Transverse colon (tissue), 4 donors: ENCODE data around the gene ISYNA1.

Experiments used
- EP300 ChIP-seq: sonication (generic); formaldehyde crosslinking; IDR thresholded peaks from one replicate; pipeline ENCODE4 v1.6.1; 2017; ENCODE audit warnings: antibody characterized with exemption, low read depth
- POLR2A ChIP-seq: fragments of 450-650 bp; IDR thresholded peaks from one replicate; pipeline ENCODE4 v1.6.1; 2016; ENCODE audit warnings: antibody characterized with exemption, mild to moderate bottlenecking, moderate library complexity
- POLR2AphosphoS5 ChIP-seq, 3 donors: sonication (generic); formaldehyde crosslinking; IDR thresholded peaks; one replicate each; pipeline ENCODE4 v1.6.1; 2016; ENCODE audit warnings: antibody characterized with exemption in 3 of 3
- TF ChIP-seq, protein P1 (sequence below), 5 experiments: fragments of 200-600 bp in 3 of 5; fragments of 450-650 bp in 2 of 5; sonication (generic) in 3 of 5; IDR thresholded peaks; 1 replicate in 2 of 5; 2 replicates in 3 of 5; pipeline ENCODE4 v1.5.1; 2016 to 2017; ENCODE audit warnings: antibody characterized with exemption in 5 of 5, inconsistent platforms in 3 of 5, mild to moderate bottlenecking in 2 of 5, moderate library complexity in 1 of 5

DNA sequence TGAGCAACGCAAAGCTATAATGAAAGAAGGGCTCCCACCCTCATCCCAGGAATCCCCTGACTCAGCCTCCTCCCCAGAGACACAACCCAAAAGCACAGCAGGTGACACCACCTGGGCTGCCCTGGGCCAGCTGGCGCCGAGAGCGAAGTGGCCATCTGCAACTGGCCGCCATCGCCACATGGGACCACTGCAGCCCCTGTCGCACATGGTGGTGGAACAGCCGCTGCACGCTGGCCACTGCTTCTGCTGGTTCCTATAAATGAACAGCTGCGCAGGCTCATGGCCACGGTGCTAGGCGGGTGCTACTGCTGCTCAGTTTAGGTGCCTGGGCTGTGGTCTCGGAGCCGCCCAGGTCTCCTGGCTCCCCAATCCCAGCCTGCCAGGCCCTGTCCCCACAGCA lies 11.6 kb upstream of the ISYNA1 start:
- no peak for TF ChIP-seq POLR2A
- TF ChIP-seq, protein P1, sequence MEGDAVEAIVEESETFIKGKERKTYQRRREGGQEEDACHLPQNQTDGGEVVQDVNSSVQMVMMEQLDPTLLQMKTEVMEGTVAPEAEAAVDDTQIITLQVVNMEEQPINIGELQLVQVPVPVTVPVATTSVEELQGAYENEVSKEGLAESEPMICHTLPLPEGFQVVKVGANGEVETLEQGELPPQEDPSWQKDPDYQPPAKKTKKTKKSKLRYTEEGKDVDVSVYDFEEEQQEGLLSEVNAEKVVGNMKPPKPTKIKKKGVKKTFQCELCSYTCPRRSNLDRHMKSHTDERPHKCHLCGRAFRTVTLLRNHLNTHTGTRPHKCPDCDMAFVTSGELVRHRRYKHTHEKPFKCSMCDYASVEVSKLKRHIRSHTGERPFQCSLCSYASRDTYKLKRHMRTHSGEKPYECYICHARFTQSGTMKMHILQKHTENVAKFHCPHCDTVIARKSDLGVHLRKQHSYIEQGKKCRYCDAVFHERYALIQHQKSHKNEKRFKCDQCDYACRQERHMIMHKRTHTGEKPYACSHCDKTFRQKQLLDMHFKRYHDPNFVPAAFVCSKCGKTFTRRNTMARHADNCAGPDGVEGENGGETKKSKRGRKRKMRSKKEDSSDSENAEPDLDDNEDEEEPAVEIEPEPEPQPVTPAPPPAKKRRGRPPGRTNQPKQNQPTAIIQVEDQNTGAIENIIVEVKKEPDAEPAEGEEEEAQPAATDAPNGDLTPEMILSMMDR (IDR thresholded peaks at IDR 0.05), result no peak
- TF ChIP-seq EP300, result no peak
- TF ChIP-seq POLR2AphosphoS5 (IDR thresholded peaks at IDR 0.05), result no peak
